GM21737 (cell line): ENCODE results near the gene KCNH6.

Source experiments
- ATAC-seq: cut with Tn5 transposase; IDR thresholded peaks from one replicate; pipeline ENCODE4 v1.9.1; 2021; ENCODE audit warnings: mild to moderate bottlenecking, moderate library complexity; ENCODE audit not compliant: unreplicated experiment

Gene KCNH6

DNA sequence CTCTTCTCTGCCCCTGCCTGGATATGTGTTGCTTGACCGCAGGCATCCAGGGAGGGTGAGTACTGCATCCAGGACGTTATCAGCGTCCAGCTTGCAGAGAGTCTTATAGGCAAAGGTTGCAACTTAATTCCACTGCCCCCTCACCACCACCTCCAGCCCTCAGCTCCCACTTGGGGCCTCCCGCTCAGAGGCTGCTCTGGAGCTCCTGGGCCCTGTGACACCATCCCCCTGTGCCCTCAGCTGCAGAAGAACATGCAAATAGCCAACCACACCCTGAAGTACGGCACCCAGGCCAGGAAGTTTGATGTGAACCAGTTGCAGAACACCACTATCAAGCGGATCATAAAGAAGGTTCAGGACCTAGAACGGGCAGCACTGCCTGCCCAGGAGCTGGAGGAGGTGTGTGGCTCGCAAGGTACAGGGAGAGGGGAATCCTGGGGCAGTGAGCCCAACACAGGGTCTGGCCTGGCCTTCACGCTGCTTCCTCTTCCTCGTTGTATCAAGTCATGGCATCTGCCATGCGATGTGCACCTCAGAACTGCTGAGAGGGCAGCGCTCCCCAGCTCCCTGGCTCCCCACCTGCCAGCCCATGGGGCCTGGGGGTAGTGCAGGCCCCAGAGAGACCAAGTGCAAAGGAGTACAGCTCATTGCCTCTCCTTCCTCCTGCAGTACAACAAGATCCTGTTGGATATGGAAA, 36.7 kb upstream of the KCNH6 start:
- ATAC-seq: no peak

DNA sequence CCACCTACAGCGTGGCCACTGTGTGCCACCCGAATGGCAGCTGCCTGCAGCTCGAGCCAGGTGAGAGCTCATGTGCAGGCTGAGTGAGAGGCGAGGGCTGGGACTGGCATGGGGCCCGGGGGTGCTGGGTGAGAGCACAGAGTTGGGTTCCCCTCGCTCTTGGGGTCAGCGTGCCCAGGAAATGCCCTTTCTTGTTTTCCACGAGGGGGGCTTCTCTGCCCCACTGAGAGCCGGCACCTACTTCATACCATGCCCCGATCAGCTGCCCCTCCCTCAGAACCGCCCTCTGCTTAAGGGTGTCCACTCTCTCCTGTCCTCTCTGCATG, 36.2 kb upstream of the KCNH6 start:
- no peak for ATAC-seq

GRCh38 chr17:63488851-63489250, 34.3 kb upstream of the KCNH6 start:
- no peak for ATAC-seq

DNA sequence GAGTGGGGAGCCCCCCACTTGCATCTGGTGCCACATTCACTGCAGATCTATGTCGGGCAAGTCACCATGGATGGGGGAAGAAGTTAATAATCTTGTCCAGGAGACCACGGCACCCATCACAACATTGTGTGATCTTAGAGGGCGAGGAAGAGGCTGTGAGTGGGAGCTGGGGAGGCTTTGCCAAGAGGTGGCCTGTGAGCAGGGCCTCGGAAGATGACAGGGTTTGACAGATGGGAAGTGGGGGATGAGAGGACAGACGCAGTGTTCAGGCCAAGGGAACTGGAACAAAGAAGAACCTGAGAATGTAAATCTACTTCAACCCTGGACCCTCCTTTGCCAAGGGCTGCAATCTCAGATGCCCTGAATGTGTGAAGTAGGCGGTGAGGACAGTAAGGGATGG, 33.9 kb upstream of the KCNH6 start:
- ATAC-seq: no peak

DNA sequence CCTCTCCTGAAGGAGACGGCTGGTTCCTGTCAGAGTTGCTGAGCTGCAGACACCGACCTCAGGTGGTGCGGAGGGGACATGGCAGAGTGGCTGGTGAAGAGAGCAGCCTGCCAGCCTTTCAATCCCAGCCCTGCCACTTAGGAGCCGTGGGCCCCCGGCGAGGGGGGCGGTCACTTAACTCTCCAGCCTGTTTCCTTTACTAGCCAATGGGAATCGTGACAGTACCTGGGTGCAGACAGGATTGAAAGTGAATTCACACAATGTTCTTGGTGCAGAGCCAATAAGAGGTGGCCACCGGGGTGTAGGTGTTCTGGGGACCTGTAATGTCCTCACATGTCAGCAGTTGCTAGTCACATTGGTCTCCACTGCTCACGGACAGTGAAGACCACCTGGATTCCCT, 32.8 kb upstream of the KCNH6 start:
- no peak for ATAC-seq

DNA sequence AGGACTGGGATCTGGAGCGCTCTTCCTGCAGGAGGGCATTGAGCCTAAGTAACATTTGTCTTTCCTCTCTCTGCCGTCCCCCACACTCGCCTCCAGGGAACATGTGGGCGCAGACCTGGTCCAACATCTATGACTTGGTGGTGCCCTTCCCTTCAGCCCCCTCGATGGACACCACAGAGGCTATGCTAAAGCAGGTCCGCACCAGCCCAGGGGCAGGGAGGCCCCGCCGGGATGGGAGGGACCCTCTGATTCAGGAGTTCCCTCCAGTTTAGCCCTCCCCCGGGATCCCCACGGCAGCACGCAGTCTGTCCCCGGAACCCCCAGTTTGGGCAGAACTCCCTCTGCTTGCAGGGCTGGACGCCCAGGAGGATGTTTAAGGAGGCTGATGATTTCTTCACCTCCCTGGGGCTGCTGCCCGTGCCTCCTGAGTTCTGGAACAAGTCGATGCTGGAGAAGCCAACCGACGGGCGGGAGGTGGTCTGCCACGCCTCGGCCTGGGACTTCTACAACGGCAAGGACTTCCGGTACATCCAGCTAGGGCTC, 32.2 kb upstream of the KCNH6 start:
- ATAC-seq: no peak

DNA sequence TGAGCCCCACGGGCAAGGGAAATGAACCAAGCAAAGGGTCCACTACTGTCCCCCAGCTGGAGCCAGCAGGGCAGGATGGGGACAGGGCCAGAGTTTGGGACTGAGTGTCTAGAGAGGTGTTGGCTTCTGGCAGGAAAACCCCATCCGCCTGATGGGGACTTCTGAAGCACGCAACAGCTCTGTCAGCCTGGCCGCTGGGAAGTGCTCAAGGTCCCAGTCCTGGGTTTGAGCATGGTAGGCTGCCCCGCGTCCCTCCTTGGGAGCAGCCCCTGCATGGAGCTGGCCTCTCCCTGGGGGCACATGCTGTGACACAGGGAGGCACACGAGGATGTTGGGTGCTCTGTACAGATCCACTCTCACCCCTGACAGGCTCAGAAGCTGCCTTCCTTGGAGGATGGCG, 31.7 kb upstream of the KCNH6 start:
- no peak for ATAC-seq

GRCh38 chr17:63491977-63492618, 31.1 kb upstream of the KCNH6 start:
- no peak for ATAC-seq

- no peak for ATAC-seq
These were observed 30.2 kb upstream of the KCNH6 start for GRCh38 chr17:63492940-63493339.

DNA sequence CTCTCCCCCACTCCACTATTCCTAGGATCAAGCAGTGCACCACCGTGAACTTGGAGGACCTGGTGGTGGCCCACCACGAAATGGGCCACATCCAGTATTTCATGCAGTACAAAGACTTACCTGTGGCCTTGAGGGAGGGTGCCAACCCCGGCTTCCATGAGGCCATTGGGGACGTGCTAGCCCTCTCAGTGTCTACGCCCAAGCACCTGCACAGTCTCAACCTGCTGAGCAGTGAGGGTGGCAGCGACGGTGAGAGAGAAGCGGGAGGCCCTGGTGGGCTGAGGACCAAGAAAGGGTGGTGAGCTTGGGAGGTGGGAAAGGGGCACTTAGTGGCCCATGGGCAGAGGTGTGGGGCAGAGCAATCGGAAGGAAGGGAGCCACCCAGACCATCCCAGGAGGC, 29.7 kb upstream of the KCNH6 start:
- ATAC-seq: no peak

GRCh38 chr17:63494300-63494928, 28.7 kb upstream of the KCNH6 start:
- ATAC-seq: no peak

- no peak for ATAC-seq
These were observed 27.7 kb upstream of the KCNH6 start for GRCh38 chr17:63495491-63495890.

DNA sequence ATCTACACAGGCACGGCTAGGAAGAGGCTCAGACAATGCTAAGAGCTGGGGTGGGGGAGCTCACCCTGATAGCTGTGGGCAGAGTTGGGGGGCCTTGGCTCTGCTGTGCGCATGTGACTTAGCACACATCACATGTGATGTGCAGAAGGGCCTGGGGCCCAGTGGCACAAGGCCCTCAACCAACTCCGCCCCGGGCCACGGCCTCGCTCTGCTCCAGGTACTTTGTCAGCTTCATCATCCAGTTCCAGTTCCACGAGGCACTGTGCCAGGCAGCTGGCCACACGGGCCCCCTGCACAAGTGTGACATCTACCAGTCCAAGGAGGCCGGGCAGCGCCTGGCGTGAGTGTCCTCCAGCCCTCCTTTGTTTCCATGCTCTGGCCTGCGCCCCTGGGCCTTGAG, 27.0 kb upstream of the KCNH6 start:
- ATAC-seq: no peak

DNA sequence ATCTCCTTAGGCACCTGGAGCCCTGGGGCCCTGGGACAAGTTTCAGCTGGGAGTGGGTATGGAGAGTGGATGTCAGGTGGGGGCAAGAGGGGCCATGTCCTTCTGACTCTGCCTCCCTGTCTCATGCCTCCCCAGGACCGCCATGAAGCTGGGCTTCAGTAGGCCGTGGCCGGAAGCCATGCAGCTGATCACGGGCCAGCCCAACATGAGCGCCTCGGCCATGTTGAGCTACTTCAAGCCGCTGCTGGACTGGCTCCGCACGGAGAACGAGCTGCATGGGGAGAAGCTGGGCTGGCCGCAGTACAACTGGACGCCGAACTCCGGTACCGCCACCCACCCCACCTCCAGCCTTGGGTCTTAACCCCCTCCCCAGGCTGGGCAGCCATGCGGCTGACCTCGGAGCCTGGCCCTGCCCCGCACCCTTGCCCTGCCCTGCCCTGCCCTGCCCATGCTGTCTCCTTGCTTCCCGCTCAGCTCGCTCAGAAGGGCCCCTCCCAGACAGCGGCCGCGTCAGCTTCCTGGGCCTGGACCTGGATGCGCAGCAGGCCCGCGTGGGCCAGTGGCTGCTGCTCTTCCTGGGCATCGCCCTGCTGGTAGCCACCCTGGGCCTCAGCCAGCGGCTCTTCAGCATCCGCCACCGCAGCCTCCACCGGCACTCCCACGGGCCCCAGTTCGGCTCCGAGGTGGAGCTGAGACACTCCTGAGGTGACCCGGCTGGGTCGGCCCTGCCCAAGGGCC, 26.3 kb upstream of the KCNH6 start:
- ATAC-seq: no peak

DNA sequence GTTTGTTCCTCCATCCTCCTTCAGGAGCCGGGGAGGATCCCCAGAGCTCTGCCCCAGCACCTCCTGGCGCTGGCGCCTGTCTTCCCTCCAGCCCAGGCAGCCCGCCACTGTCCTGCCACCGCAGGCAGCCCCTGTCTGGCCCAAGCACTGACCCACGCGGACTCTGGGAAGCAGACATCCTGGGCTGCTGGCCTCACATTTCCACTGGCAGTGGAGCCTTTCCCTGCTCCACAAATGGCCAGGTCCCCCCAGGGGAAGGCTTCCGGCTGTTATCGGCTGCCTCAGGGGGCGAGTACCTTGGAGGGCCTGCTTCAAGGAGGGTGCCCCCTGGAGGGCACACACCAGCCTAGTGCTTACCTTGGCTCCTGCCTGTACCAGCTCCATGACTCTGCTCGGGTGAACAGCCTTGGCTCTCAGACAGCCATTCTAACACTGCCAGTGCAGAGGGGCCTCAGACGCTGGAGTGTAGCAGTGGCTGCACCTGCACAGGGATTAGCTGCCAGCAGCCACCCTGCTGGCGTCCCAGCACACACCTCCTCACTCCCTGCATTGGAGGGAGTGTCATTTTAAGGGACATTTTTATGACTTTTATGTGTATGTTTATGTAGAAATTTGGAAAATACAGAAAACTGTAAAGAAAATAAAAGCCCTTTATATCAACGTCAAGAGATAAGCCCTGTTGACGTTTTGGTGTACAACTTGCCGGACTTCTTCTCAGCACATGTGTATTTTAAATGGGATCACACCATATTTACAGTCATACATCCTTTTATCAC, 25.3 kb upstream of the KCNH6 start:
- no peak for ATAC-seq

GRCh38 chr17:63498626-63499195, 24.4 kb upstream of the KCNH6 start:
- no peak for ATAC-seq

DNA sequence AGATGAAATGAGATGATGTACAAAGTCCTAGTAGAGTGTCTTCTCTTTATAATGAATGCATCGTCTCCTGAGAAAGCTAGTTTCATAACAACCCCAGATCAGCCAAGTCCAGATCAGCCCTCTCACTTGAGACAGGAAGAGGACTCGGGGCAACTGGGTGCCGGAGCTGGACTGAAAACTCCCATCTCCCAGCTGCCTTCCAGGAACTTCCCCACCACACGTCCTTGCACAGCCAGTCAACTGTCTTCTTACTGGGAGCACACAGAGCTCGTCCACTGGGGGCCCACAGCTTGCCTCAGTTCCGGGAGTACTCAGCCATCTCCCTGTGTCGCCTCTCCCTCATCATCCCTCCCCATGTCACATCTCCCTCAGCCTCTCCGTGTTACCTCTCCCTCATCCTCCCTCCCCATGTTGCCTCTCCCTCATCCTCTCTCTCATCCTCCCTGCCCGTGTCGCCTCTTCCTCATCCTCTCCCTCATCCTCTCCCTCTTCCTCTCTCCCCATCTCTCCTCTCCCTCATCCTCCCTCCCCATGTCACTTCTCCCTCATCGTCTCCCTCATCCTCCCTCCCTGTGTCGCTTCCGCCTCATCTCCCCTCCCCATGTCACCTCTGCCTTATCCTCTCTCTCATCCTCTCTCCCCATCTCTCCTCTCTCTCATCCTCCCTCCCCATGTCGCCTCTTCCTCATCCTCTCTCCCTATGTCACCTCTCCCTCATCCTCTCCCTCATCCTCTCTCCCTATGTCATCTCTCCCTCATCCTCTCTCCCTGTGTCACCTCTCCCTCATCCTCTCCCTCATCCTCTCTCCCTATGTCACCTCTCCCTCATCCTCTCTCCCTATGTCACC, 22.4 kb upstream of the KCNH6 start:
- ATAC-seq: no peak

GRCh38 chr17:63503341-63503705, 19.8 kb upstream of the KCNH6 start:
- ATAC-seq: no peak

- no peak for ATAC-seq
These were observed 18.9 kb upstream of the KCNH6 start for GRCh38 chr17:63504261-63504660.

DNA sequence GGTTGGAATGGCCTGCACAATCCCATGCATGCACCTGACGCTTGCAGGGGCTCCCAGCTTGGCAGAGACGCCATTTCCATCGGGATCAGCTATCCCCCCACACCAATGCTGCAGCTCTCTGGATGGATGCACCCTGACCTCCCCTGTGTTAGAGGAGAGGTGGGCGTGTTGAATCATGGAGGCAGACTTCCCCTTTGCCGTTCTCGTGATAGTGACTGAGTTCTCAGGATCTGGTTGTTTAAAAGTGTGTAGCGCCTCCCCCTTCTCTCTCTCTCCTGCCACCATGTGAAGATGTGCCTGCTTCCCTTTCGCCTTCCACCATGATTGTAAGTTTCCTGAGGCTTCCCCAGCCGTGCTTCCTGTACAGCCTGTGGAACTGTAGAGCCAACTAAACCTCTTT, 17.8 kb upstream of the KCNH6 start:
- no peak for ATAC-seq
